Prostate gland (tissue), 2 donors: ENCODE measurements around the gene MRPL23.

Experiments
- POLR2AphosphoS5 ChIP-seq: sonication (generic); formaldehyde crosslinking; IDR thresholded peaks from one replicate; pipeline ENCODE4 v1.6.1; 2017; ENCODE audit warnings: antibody characterized with exemption
- TF ChIP-seq, protein P1 (sequence below), 4 experiments: fragments of 200-600 bp in 2 of 4; fragments of 450-650 bp in 2 of 4; sonication (generic) in 2 of 4; IDR thresholded peaks; 1 replicate in 3 of 4; 2 replicates in 1 of 4; pipeline ENCODE4 v1.5.1; 2016 to 2019; ENCODE audit warnings: antibody characterized with exemption in 4 of 4, mild to moderate bottlenecking in 2 of 4, moderate library complexity in 2 of 4

GRCh38 chr11:2004466-2004865, 57.3 kb downstream of the MRPL23 start:
- TF ChIP-seq, protein P1, sequence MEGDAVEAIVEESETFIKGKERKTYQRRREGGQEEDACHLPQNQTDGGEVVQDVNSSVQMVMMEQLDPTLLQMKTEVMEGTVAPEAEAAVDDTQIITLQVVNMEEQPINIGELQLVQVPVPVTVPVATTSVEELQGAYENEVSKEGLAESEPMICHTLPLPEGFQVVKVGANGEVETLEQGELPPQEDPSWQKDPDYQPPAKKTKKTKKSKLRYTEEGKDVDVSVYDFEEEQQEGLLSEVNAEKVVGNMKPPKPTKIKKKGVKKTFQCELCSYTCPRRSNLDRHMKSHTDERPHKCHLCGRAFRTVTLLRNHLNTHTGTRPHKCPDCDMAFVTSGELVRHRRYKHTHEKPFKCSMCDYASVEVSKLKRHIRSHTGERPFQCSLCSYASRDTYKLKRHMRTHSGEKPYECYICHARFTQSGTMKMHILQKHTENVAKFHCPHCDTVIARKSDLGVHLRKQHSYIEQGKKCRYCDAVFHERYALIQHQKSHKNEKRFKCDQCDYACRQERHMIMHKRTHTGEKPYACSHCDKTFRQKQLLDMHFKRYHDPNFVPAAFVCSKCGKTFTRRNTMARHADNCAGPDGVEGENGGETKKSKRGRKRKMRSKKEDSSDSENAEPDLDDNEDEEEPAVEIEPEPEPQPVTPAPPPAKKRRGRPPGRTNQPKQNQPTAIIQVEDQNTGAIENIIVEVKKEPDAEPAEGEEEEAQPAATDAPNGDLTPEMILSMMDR (IDR thresholded peaks at IDR 0.05), result no peak
- no peak for TF ChIP-seq POLR2AphosphoS5
